Osteocyte (in vitro differentiated cells): ENCODE data around the gene PRCC. TPM values are rescaled to one million over a fixed set of nuclear protein-coding genes. Genes with fewer than 3 reads are reported as not detected.
A peak's percentile ranks its signal among the peaks of the same experiment; 100 is the strongest.

Experiments
- DNase-seq: peaks from one replicate; pipeline ENCODE4 v3.0.0; 2021; ENCODE audit warnings: mixed read lengths; ENCODE audit not compliant: unreplicated experiment; ENCODE audit errors: extremely low spot score
- H3K27ac Mint-ChIP-seq: one replicate; pipeline ENCODE4 v1.8.0; 2021; ENCODE audit warnings: mild to moderate bottlenecking, mixed read lengths; ENCODE audit not compliant: unreplicated experiment
- H3K27me3 Mint-ChIP-seq: one replicate; pipeline ENCODE4 v1.8.0; 2021; ENCODE audit warnings: mixed read lengths; ENCODE audit not compliant: unreplicated experiment
- H3K36me3 Mint-ChIP-seq: one replicate; pipeline ENCODE4 v1.8.0; 2021; ENCODE audit warnings: mixed read lengths; ENCODE audit not compliant: unreplicated experiment
- H3K4me1 Mint-ChIP-seq: one replicate; pipeline ENCODE4 v1.8.0; 2021; ENCODE audit warnings: mixed read lengths; ENCODE audit not compliant: unreplicated experiment
- H3K4me3 Mint-ChIP-seq: one replicate; pipeline ENCODE4 v1.8.0; 2021; ENCODE audit warnings: mild to moderate bottlenecking, moderate library complexity, mixed read lengths; ENCODE audit not compliant: unreplicated experiment
- H3K9me3 Mint-ChIP-seq: one replicate; pipeline ENCODE4 v1.8.0; 2021; ENCODE audit warnings: mixed read lengths; ENCODE audit not compliant: unreplicated experiment
- long read RNA-seq: library from polyadenylated mRNA; unstranded; transcript quantifications from one replicate; pipeline ENCODE4 v2.0.0, GENCODE V29; 2021
- total RNA-seq: library from RNA; stranded (reverse); gene quantifications from 2 replicates; pipeline ENCODE4 v1.2.1, GENCODE V29; 2021
- TF ChIP-seq, protein P1 (sequence below): fragments of 200-600 bp; sonication (generic); IDR thresholded peaks from 2 replicates; pipeline ENCODE4 v1.5.0; 2021; ENCODE audit warnings: antibody characterized with exemption, mild to moderate bottlenecking, moderate library complexity

PRCC gene, protein sequence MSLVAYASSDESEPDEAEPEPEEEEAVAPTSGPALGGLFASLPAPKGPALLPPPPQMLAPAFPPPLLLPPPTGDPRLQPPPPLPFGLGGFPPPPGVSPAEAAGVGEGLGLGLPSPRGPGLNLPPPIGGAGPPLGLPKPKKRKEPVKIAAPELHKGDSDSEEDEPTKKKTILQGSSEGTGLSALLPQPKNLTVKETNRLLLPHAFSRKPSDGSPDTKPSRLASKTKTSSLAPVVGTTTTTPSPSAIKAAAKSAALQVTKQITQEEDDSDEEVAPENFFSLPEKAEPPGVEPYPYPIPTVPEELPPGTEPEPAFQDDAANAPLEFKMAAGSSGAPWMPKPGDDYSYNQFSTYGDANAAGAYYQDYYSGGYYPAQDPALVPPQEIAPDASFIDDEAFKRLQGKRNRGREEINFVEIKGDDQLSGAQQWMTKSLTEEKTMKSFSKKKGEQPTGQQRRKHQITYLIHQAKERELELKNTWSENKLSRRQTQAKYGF
- total RNA-seq = 71.1 and 85.4 TPM in 2 replicates
- long read RNA-seq, partial matches to known transcripts = 26 of 29 reads
- long read RNA-seq, other reads (novel, unspliced or antisense) = 1 of 29 reads

- TF ChIP-seq, protein P1, sequence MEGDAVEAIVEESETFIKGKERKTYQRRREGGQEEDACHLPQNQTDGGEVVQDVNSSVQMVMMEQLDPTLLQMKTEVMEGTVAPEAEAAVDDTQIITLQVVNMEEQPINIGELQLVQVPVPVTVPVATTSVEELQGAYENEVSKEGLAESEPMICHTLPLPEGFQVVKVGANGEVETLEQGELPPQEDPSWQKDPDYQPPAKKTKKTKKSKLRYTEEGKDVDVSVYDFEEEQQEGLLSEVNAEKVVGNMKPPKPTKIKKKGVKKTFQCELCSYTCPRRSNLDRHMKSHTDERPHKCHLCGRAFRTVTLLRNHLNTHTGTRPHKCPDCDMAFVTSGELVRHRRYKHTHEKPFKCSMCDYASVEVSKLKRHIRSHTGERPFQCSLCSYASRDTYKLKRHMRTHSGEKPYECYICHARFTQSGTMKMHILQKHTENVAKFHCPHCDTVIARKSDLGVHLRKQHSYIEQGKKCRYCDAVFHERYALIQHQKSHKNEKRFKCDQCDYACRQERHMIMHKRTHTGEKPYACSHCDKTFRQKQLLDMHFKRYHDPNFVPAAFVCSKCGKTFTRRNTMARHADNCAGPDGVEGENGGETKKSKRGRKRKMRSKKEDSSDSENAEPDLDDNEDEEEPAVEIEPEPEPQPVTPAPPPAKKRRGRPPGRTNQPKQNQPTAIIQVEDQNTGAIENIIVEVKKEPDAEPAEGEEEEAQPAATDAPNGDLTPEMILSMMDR = no peak
- Mint-ChIP-seq H3K4me1 (peaks cover 40% of the 10 kb centered on the region), H3K4me3 (no peak within 1 kb of the TSS), H3K27me3 (no peaks in the 10 kb centered on the region), H3K9me3 (no peaks in the 10 kb centered on the region), H3K27ac (no peak within 1 kb of the TSS), H3K36me3 (peaks cover 3% of the 10 kb centered on the region)
- peak; percentile 99 for DNase-seq
Measured at GRCh38 chr1:156767101-156767878, at the start of gene PRCC. Gene PRCC, plus strand, starts transcription at chr1:156767535. Its CDS starts 237 bp downstream, at chr1:156767772.

DNA sequence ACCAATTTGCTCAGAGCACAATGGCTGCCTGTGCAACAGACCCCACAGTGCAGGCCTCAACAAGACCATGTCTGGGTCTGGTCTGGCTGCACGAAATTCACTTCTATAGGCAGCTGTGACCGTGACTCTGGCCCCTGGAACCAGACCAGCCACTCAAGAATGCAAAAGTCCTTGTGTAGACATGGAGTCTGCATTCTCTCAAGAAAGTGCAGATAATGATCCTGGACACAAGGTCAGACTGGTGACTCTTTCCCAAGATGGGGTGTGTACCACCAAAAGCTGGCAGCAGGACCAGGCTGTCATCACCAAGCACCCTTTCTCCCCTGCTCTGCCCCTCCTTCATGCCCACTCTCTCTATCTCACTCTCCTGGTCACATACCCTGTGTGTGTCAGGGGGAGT lies 46.2 kb upstream of the PRCC start:
- H3K36me3 Mint-ChIP-seq = peaks cover 23% of the 10 kb centered on the region
- no peak for DNase-seq
- H3K9me3 Mint-ChIP-seq = no peaks in the 10 kb centered on the region
- H3K4me3 Mint-ChIP-seq = no peak overlapping the region
- no peaks in the 10 kb centered on the region for H3K27me3 Mint-ChIP-seq
- H3K27ac Mint-ChIP-seq = no peak overlapping the region
- peaks cover 4% of the 10 kb centered on the region for H3K4me1 Mint-ChIP-seq
- TF ChIP-seq, protein P1 = no peak

- Mint-ChIP-seq H3K27me3 (no peaks in the 10 kb centered on the region), H3K36me3 (peaks cover 21% of the 10 kb centered on the region), H3K27ac (no peak overlapping the region)
Measured at GRCh38 chr1:156721535-156721934, 45.8 kb upstream of the PRCC start.

GRCh38 chr1:156725683-156726280 lies 41.6 kb upstream of the PRCC start:
- H3K27me3 Mint-ChIP-seq = no peaks in the 10 kb centered on the region
- H3K9me3 Mint-ChIP-seq = no peaks in the 10 kb centered on the region
- H3K36me3 Mint-ChIP-seq = peaks cover 16% of the 10 kb centered on the region
- peaks cover 13% of the 10 kb centered on the region for H3K4me1 Mint-ChIP-seq
- no peak overlapping the region for H3K27ac Mint-ChIP-seq
- no peak overlapping the region for H3K4me3 Mint-ChIP-seq
- peak; percentile 95 for DNase-seq
- TF ChIP-seq, protein P1 = peak; percentile 97

More at GRCh38 chr1:156721535-156721934, 45.8 kb upstream of the PRCC start:
- peaks cover 4% of the 10 kb centered on the region for H3K4me1 Mint-ChIP-seq
- no peaks in the 10 kb centered on the region for H3K9me3 Mint-ChIP-seq
- no peak for DNase-seq
- TF ChIP-seq, protein P1 = no peak
- H3K4me3 Mint-ChIP-seq = no peak overlapping the region
